Measurements from ENCODE around the gene ANKRD24. TPM values are rescaled to one million over a fixed set of nuclear protein-coding genes. Genes with fewer than 3 reads are reported as not detected.
"Not testable (repeated sequence)": the region's sequence is repeated elsewhere in the genome, so short reads cannot be mapped to it uniquely, and the experiment has no call there.

The ANKRD24 gene
- total and polyA plus RNA-seq, 2 experiments from 2014 or later: 3.7 to 18.0 TPM

DNA sequence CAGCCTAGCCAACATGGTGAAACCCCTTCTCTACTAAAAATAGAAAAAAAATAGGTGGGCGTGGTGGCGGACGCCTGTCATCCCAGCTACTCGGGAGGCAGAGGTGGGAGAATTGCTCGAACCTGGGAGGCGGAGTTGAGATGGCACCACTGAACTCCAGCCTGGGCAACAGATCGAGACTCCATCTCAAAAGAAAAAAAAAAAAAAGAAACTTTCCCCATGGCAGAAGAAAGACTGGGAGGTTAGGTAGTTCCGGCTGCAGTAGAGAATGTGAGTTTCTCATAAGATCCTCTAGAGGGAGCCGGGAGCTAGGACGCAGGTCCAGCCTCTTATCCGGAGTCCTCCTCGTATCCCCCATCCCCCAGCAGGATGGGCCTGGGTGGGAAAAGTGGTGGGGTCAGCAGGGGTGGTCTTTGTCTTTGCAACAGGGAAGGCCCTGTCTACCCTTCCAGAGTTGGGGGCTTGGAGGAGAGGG, 42.2 kb upstream of the ANKRD24 start:
- no peaks in the 10 kb centered on the region for H4K20me1 ChIP-seq (replicated peaks; ENCODE audit: insufficient read depth)
- DNase-seq (ENCODE audit: low spot score) (peak; percentile 94), ATAC-seq (peak; percentile 98)
- Mint-ChIP-seq H3K27ac (peak overlapping the region; percentile 89; the same call in 1 of the 2 replicates), H3K27me3 (ENCODE audit: insufficient read depth, low read depth, poor library complexity) (peaks cover 11% of the 10 kb centered on the region), H3K36me3 (ENCODE audit: low read depth) (no peaks in the 10 kb centered on the region), H3K4me3 (no peak overlapping the region), H3K9me3 (no peaks in the 10 kb centered on the region; the same call in 2 of the 3 replicates), H3K4me1 (peaks cover 3% of the 10 kb centered on the region; the same call in 1 of the 3 replicates)
- H3K36me3 ChIP-seq (ENCODE audit: insufficient read depth): no peaks in the 10 kb centered on the region
- no peaks in the 10 kb centered on the region for H3K4me1 ChIP-seq (ENCODE audit: insufficient read depth)
- no peaks in the 10 kb centered on the region for H3F3A ChIP-seq (replicated peaks; ENCODE audit: low read depth)
- TF ChIP-seq ZNF114 (CRISPR knock-in tag; IDR thresholded peaks at IDR 0.05) (no peak), NANOG (IDR thresholded peaks at IDR 0.05; ENCODE audit: borderline replicate concordance) (no peak), POLR2AphosphoS5 (IDR thresholded peaks at IDR 0.05; ENCODE audit: low read depth) (no peak), EZH2phosphoT487 (IDR thresholded peaks at IDR 0.05; ENCODE audit: unreplicated experiment) (no peak), STAT1 (IDR thresholded peaks at IDR 0.05; ENCODE audit: unreplicated experiment) (no peak), EZH2 (IDR thresholded peaks at IDR 0.05; ENCODE audit: low read depth, unreplicated experiment) (no peak), JUNB (IDR thresholded peaks at IDR 0.05; ENCODE audit: unreplicated experiment) (no peak)
- TF ChIP-seq, protein P1, sequence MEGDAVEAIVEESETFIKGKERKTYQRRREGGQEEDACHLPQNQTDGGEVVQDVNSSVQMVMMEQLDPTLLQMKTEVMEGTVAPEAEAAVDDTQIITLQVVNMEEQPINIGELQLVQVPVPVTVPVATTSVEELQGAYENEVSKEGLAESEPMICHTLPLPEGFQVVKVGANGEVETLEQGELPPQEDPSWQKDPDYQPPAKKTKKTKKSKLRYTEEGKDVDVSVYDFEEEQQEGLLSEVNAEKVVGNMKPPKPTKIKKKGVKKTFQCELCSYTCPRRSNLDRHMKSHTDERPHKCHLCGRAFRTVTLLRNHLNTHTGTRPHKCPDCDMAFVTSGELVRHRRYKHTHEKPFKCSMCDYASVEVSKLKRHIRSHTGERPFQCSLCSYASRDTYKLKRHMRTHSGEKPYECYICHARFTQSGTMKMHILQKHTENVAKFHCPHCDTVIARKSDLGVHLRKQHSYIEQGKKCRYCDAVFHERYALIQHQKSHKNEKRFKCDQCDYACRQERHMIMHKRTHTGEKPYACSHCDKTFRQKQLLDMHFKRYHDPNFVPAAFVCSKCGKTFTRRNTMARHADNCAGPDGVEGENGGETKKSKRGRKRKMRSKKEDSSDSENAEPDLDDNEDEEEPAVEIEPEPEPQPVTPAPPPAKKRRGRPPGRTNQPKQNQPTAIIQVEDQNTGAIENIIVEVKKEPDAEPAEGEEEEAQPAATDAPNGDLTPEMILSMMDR (conservative IDR thresholded peaks at IDR 0.05; ENCODE audit: low read depth in 2 of 2): peak; percentile 66 to 75
- H3K27ac ChIP-seq (ENCODE audit: low read depth): no peak overlapping the region
- no peaks in the 10 kb centered on the region for H3K27me3 ChIP-seq (ENCODE audit: insufficient read depth)
- peak overlapping the region; percentile 60; the same call in 1 of the 2 replicates for H2AFZ ChIP-seq
- H3K4me2 ChIP-seq: peak overlapping the region; percentile 44; the same call in 1 of the 2 replicates
- no peaks in the 10 kb centered on the region for H3K79me2 ChIP-seq (replicated peaks; ENCODE audit: insufficient read depth)
- no peaks in the 10 kb centered on the region for H3K9me2 ChIP-seq (ENCODE audit: insufficient read depth)
- no peak overlapping the region for H3K4me3 ChIP-seq

DNA sequence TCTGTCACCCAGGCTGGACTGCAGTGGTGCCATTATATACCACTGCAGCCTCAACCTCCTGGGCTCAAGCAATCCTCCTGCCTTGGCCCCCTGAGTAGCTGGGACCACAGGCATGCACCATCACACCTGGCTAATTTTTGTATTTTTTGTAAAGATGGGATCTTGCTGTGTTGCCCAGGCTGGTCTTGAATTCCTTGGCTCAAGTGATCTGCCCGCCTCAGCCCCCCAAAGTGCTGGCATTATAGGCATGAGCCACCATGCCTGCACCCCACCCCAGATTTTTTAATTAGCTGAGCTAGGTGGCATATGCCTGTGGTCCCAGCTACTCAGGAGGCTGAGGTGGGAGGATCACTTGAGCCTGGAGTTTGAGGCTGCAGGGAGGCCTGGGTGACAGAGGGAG, 39.6 kb upstream of the ANKRD24 start:
- not testable (repeated sequence) for DNase-seq (ENCODE audit: low spot score); H3K27me3 ChIP-seq (ENCODE audit: insufficient read depth); H3K36me3 ChIP-seq (ENCODE audit: insufficient read depth)

DNA sequence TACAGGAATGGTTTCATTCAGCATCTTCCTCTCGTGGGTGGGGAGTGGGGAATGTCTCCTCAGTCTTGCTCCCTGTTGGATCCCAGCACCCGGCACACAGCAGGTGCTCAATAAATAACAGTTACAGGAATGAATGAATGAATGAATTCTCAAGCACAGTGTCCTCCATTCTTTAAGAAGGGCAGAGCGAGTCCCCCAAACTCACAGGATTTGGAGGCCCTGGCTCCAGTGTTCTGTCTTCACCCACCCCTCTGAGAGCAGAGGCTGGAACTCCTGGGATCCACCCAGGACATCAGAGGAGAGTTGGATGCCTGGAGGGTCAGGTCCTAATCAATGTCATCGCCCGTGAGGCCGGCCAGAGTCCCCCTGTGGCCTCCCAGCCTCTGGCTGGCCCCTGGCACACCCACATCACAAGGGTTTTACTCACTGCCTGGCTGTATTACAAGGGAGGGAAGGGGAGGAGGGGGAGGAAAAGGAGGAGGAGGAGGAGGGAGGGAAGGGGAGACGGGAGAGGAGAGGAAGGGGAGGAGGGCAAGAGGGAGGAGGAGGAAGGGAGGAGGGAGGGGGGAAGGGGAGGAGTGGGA, 37.7 kb upstream of the ANKRD24 start:
- Histone ChIP-seq H3K9me2 (ENCODE audit: insufficient read depth) (no peaks in the 10 kb centered on the region), H4K20me1 (replicated peaks; ENCODE audit: insufficient read depth) (no peaks in the 10 kb centered on the region), H3F3A (replicated peaks; ENCODE audit: low read depth) (no peaks in the 10 kb centered on the region), H3K79me2 (replicated peaks; ENCODE audit: insufficient read depth) (no peaks in the 10 kb centered on the region), H3K4me1 (ENCODE audit: insufficient read depth) (no peaks in the 10 kb centered on the region), H3K4me3 (no peak overlapping the region), H3K27me3 (ENCODE audit: insufficient read depth) (no peaks in the 10 kb centered on the region), H3K4me2 (no peak overlapping the region), H3K27ac (ENCODE audit: low read depth) (no peak overlapping the region), H3K36me3 (ENCODE audit: insufficient read depth) (no peaks in the 10 kb centered on the region), H2AFZ (no peak overlapping the region)
- H3K4me1 Mint-ChIP-seq: peaks cover 2% of the 10 kb centered on the region; the same call in 1 of the 3 replicates
- no peak for DNase-seq (ENCODE audit: low spot score)
- H3K9me3 Mint-ChIP-seq: no peaks in the 10 kb centered on the region
- no peak overlapping the region for H3K4me3 Mint-ChIP-seq
- H3K27me3 Mint-ChIP-seq (ENCODE audit: insufficient read depth, low read depth, poor library complexity): peaks cover 16% of the 10 kb centered on the region
- no peak for ATAC-seq
- H3K36me3 Mint-ChIP-seq (ENCODE audit: low read depth): no peaks in the 10 kb centered on the region
- no peak overlapping the region for H3K27ac Mint-ChIP-seq
- TF ChIP-seq, protein P2, sequence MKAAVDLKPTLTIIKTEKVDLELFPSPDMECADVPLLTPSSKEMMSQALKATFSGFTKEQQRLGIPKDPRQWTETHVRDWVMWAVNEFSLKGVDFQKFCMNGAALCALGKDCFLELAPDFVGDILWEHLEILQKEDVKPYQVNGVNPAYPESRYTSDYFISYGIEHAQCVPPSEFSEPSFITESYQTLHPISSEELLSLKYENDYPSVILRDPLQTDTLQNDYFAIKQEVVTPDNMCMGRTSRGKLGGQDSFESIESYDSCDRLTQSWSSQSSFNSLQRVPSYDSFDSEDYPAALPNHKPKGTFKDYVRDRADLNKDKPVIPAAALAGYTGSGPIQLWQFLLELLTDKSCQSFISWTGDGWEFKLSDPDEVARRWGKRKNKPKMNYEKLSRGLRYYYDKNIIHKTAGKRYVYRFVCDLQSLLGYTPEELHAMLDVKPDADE (IDR thresholded peaks at IDR 0.05): no peak
- TF ChIP-seq, protein P1 (conservative IDR thresholded peaks at IDR 0.05; ENCODE audit: low read depth in 2 of 2): no peak
- TF ChIP-seq NANOG (IDR thresholded peaks at IDR 0.05; ENCODE audit: borderline replicate concordance) (no peak), CREB1 (CRISPR knock-in tag; IDR thresholded peaks at IDR 0.05; ENCODE audit: low read depth) (no peak)

More for the DNA sequence above, 39.6 kb upstream of the ANKRD24 start:
- not testable (repeated sequence) for H2AFZ ChIP-seq; H3K4me1 ChIP-seq (ENCODE audit: insufficient read depth); H4K20me1 ChIP-seq (replicated peaks; ENCODE audit: insufficient read depth); H3F3A ChIP-seq (replicated peaks; ENCODE audit: low read depth); H3K4me3 Mint-ChIP-seq; H3K36me3 Mint-ChIP-seq (ENCODE audit: low read depth); H3K4me1 Mint-ChIP-seq; H3K4me3 ChIP-seq; H3K27ac ChIP-seq (ENCODE audit: low read depth); H3K9me3 Mint-ChIP-seq; H3K27ac Mint-ChIP-seq; H3K9me2 ChIP-seq (ENCODE audit: insufficient read depth); ATAC-seq; H3K79me2 ChIP-seq (replicated peaks; ENCODE audit: insufficient read depth); H3K4me2 ChIP-seq
- H3K27me3 Mint-ChIP-seq (ENCODE audit: insufficient read depth, low read depth, poor library complexity): peaks cover 14% of the 10 kb centered on the region
